T-helper 1 cell treated with Interleukin-12 subunit alpha and Interleukin-12 subunit beta and Interleukin-4 antibody, amounts not matched to agents 30 μg/mL and 1 μg/mL, for 36 hours (primary cell): ENCODE results near the gene OTUD4.

ENCODE experiments used
- H3K27ac Mint-ChIP-seq: one replicate; pipeline ENCODE4 v1.8.0; 2021; ENCODE audit warnings: mild to moderate bottlenecking, mixed read lengths
- H3K27me3 Mint-ChIP-seq: one replicate; pipeline ENCODE4 v1.8.0; 2021; ENCODE audit warnings: low read depth, mixed read lengths
- H3K36me3 Mint-ChIP-seq: one replicate; pipeline ENCODE4 v1.8.0; 2021; ENCODE audit warnings: low read depth, mixed read lengths
- H3K4me1 Mint-ChIP-seq: one replicate; pipeline ENCODE4 v1.8.0; 2021; ENCODE audit warnings: low read depth, mixed read lengths
- H3K4me3 Mint-ChIP-seq: one replicate; pipeline ENCODE4 v1.8.0; 2021; ENCODE audit warnings: mild to moderate bottlenecking, moderate library complexity, mixed read lengths
- H3K9me3 Mint-ChIP-seq: one replicate; pipeline ENCODE4 v1.8.0; 2021; ENCODE audit warnings: mixed read lengths

The OTUD4 gene

GRCh38 chr4:145130130-145130529 is 50.3 kb downstream of the OTUD4 start:
- H3K9me3 Mint-ChIP-seq: peaks cover 6% of the 10 kb centered on the region
- H3K36me3 Mint-ChIP-seq: peaks cover 56% of the 10 kb centered on the region
- peak overlapping the region; percentile 64 for H3K4me3 Mint-ChIP-seq
- peak overlapping the region; percentile 81 for H3K27ac Mint-ChIP-seq
- H3K27me3 Mint-ChIP-seq: no peaks in the 10 kb centered on the region
- H3K4me1 Mint-ChIP-seq: peaks cover 77% of the 10 kb centered on the region

- peaks cover 40% of the 10 kb centered on the region for H3K4me1 Mint-ChIP-seq
- peak overlapping the region; percentile 67 for H3K4me3 Mint-ChIP-seq
- H3K27me3 Mint-ChIP-seq: no peaks in the 10 kb centered on the region
- peak overlapping the region; percentile 93 for H3K27ac Mint-ChIP-seq
- peaks cover 53% of the 10 kb centered on the region for H3K36me3 Mint-ChIP-seq
- H3K9me3 Mint-ChIP-seq: peaks cover 6% of the 10 kb centered on the region
Measured at GRCh38 chr4:145125396-145125795, 55.0 kb downstream of the OTUD4 start.

- Mint-ChIP-seq H3K27me3 (no peaks in the 10 kb centered on the region), H3K4me3 (no peak overlapping the region), H3K27ac (no peak overlapping the region), H3K9me3 (no peaks in the 10 kb centered on the region), H3K36me3 (peaks cover 38% of the 10 kb centered on the region), H3K4me1 (peaks cover 8% of the 10 kb centered on the region)
Measured at GRCh38 chr4:145108128-145108527, 72.3 kb downstream of the OTUD4 start.

- peaks cover 29% of the 10 kb centered on the region for H3K36me3 Mint-ChIP-seq
- H3K4me1 Mint-ChIP-seq: peaks cover 5% of the 10 kb centered on the region
- H3K27me3 Mint-ChIP-seq: no peaks in the 10 kb centered on the region
- H3K4me3 Mint-ChIP-seq: no peak overlapping the region
- H3K27ac Mint-ChIP-seq: no peak overlapping the region
- H3K9me3 Mint-ChIP-seq: no peaks in the 10 kb centered on the region
Measured at GRCh38 chr4:145107126-145107525, 73.3 kb downstream of the OTUD4 start.

- H3K27ac Mint-ChIP-seq: no peak overlapping the region
Measured at GRCh38 chr4:145103496-145103895, 76.9 kb downstream of the OTUD4 start.

GRCh38 chr4:145102619-145103018 is 77.8 kb downstream of the OTUD4 start:
- no peaks in the 10 kb centered on the region for H3K9me3 Mint-ChIP-seq
- no peaks in the 10 kb centered on the region for H3K27me3 Mint-ChIP-seq
- peaks cover 8% of the 10 kb centered on the region for H3K36me3 Mint-ChIP-seq
- peaks cover 12% of the 10 kb centered on the region for H3K4me1 Mint-ChIP-seq
- H3K27ac Mint-ChIP-seq: no peak overlapping the region
- H3K4me3 Mint-ChIP-seq: no peak overlapping the region

More at GRCh38 chr4:145103496-145103895, 76.9 kb downstream of the OTUD4 start:
- no peaks in the 10 kb centered on the region for H3K27me3 Mint-ChIP-seq
- H3K4me3 Mint-ChIP-seq: no peak overlapping the region
- H3K4me1 Mint-ChIP-seq: peaks cover 12% of the 10 kb centered on the region
- peaks cover 13% of the 10 kb centered on the region for H3K36me3 Mint-ChIP-seq
- H3K9me3 Mint-ChIP-seq: no peaks in the 10 kb centered on the region

GRCh38 chr4:145101091-145101490 is 79.3 kb downstream of the OTUD4 start:
- Mint-ChIP-seq H3K27me3 (no peaks in the 10 kb centered on the region), H3K27ac (no peak overlapping the region), H3K4me3 (no peak overlapping the region), H3K4me1 (peaks cover 15% of the 10 kb centered on the region), H3K36me3 (peaks cover 4% of the 10 kb centered on the region), H3K9me3 (no peaks in the 10 kb centered on the region)

- Mint-ChIP-seq H3K9me3 (peaks cover 3% of the 10 kb centered on the region), H3K4me3 (peak overlapping the region; percentile 96), H3K36me3 (peaks cover 10% of the 10 kb centered on the region), H3K27me3 (no peaks in the 10 kb centered on the region), H3K27ac (peak overlapping the region; percentile 98), H3K4me1 (peaks cover 21% of the 10 kb centered on the region)
Measured at GRCh38 chr4:145099653-145100052, 80.7 kb downstream of the OTUD4 start.

GRCh38 chr4:145098675-145099037 is 81.7 kb downstream of the OTUD4 start:
- Mint-ChIP-seq H3K4me3 (peak overlapping the region; percentile 96), H3K27ac (peak overlapping the region; percentile 98), H3K9me3 (peaks cover 13% of the 10 kb centered on the region), H3K4me1 (peaks cover 25% of the 10 kb centered on the region), H3K27me3 (no peaks in the 10 kb centered on the region), H3K36me3 (peaks cover 20% of the 10 kb centered on the region)

GRCh38 chr4:145097821-145098674 is 82.3 kb downstream of the OTUD4 start, which contains the start of the genes ABCE1 and ANAPC10:
ABCE1 (plus strand) TSS chr4:145098311; CDS start chr4:145104413, 6,102 bp downstream.
ANAPC10 (minus strand) TSS chr4:145098196; CDS start chr4:145096099, 2,097 bp downstream.
- Mint-ChIP-seq H3K36me3 (peaks cover 26% of the 10 kb centered on the region), H3K27ac (peak within 1 kb of the TSS; percentile 98), H3K4me3 (peak within 1 kb of the TSS; percentile 96), H3K9me3 (peaks cover 19% of the 10 kb centered on the region), H3K4me1 (peaks cover 23% of the 10 kb centered on the region), H3K27me3 (no peaks in the 10 kb centered on the region)

GRCh38 chr4:145097331-145097820 is 83.0 kb downstream of the OTUD4 start:
- Mint-ChIP-seq H3K9me3 (peaks cover 19% of the 10 kb centered on the region), H3K36me3 (peaks cover 33% of the 10 kb centered on the region), H3K4me3 (peak overlapping the region; percentile 96)

GRCh38 chr4:145093638-145094037 is 86.8 kb downstream of the OTUD4 start:
- Mint-ChIP-seq H3K4me1 (peaks cover 30% of the 10 kb centered on the region), H3K27ac (no peak overlapping the region), H3K36me3 (peaks cover 49% of the 10 kb centered on the region), H3K27me3 (no peaks in the 10 kb centered on the region), H3K4me3 (no peak overlapping the region), H3K9me3 (peaks cover 19% of the 10 kb centered on the region)

More at GRCh38 chr4:145097331-145097820, 83.0 kb downstream of the OTUD4 start:
- Mint-ChIP-seq H3K27ac (peak overlapping the region; percentile 98), H3K4me1 (peaks cover 25% of the 10 kb centered on the region), H3K27me3 (no peaks in the 10 kb centered on the region)

GRCh38 chr4:145090380-145090779 is 90.0 kb downstream of the OTUD4 start:
- H3K4me1 Mint-ChIP-seq: peaks cover 29% of the 10 kb centered on the region
- H3K27me3 Mint-ChIP-seq: no peaks in the 10 kb centered on the region
- H3K9me3 Mint-ChIP-seq: peaks cover 19% of the 10 kb centered on the region
- H3K4me3 Mint-ChIP-seq: no peak overlapping the region
- peaks cover 64% of the 10 kb centered on the region for H3K36me3 Mint-ChIP-seq
- no peak overlapping the region for H3K27ac Mint-ChIP-seq

GRCh38 chr4:145083891-145084605 is 96.3 kb downstream of the OTUD4 start:
- Mint-ChIP-seq H3K27me3 (no peaks in the 10 kb centered on the region), H3K4me3 (no peak overlapping the region), H3K36me3 (peaks cover 39% of the 10 kb centered on the region), H3K9me3 (no peaks in the 10 kb centered on the region), H3K4me1 (peaks cover 15% of the 10 kb centered on the region), H3K27ac (no peak overlapping the region)
